K562 treated with DMSO at 1 percent for 4 hours (cell line): Measurements from ENCODE around the gene SRXN1. TPM values are rescaled to one million over a fixed set of nuclear protein-coding genes. Genes with fewer than 3 reads are reported as not detected.

Experiments used
- total RNA-seq: library from RNA; unstranded; fragments of 300-600 nt; gene quantifications from 2 replicates; pipeline ENCODE4 v1.2.3, GENCODE V29; 2022; ENCODE audit not compliant: insufficient read depth

SRXN1 gene
- 7.3 and 11.5 TPM in 2 replicates for total RNA-seq

GRCh38 chr20:653110-653589 lies at the start of gene SRXN1:
TSS of gene SRXN1 (minus strand) at chr20:653200. CDS start at chr20:653185, 15 bp downstream.

GRCh38 chr20:675453-676314 lies 22.7 kb upstream of the SRXN1 start, which contains the start of gene SCRT2:
TSS of gene SCRT2 (minus strand) at chr20:675802. CDS start at chr20:675601, 201 bp downstream.

GRCh38 chr20:610130-611046 lies 42.6 kb downstream of the SRXN1 start, which contains the start of gene TCF15:
TSS of gene TCF15 (minus strand) at chr20:610309. CDS start at chr20:610237, 72 bp downstream.

Other genes with a start within 250 kb of the SRXN1 start
- 117 and 170 TPM in 2 replicates for gene RBCK1, start 244.9 kb downstream of the SRXN1 start, total RNA-seq
- 23.7 and 26.5 TPM in 2 replicates for gene TBC1D20, start 190.7 kb downstream of the SRXN1 start, total RNA-seq
- 35.8 and 41.9 TPM in 2 replicates for gene CSNK2A1, start 109.4 kb downstream of the SRXN1 start, total RNA-seq
- 4.8 and 5.8 TPM in 2 replicates for gene TCF15, start 42.9 kb downstream of the SRXN1 start, total RNA-seq
- gene SCRT2, start 22.6 kb upstream of the SRXN1 start, total RNA-seq, result not detected in 2 replicates
- 0.18 TPM in 1 of 2 replicates, not detected in the other for gene SLC52A3, start 115.3 kb upstream of the SRXN1 start, total RNA-seq
- 10.2 and 18.7 TPM in 2 replicates for gene FAM110A, start 180.5 kb upstream of the SRXN1 start, total RNA-seq